Measurements from ENCODE around the gene PVR.

DNA sequence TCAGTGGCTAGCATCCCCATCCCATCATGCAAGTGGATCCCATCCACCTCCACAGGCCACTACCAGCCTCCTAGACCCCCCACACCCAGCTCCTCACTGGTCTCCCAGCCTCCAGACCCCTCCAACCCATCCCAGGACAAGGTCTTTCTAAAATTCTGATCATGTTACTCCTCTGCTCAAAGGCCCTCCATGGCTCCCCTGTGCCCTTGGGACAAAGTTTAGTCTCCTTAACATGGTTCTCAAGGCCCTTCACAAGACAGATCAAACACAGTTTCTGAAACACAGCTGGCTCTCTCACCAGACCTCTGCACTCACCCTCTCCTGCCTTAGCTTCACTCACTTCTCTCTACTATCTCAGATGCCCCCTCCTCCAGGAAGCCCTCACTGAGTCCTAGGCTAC is 36.8 kb downstream of the PVR start:
- TF ChIP-seq, protein P1, sequence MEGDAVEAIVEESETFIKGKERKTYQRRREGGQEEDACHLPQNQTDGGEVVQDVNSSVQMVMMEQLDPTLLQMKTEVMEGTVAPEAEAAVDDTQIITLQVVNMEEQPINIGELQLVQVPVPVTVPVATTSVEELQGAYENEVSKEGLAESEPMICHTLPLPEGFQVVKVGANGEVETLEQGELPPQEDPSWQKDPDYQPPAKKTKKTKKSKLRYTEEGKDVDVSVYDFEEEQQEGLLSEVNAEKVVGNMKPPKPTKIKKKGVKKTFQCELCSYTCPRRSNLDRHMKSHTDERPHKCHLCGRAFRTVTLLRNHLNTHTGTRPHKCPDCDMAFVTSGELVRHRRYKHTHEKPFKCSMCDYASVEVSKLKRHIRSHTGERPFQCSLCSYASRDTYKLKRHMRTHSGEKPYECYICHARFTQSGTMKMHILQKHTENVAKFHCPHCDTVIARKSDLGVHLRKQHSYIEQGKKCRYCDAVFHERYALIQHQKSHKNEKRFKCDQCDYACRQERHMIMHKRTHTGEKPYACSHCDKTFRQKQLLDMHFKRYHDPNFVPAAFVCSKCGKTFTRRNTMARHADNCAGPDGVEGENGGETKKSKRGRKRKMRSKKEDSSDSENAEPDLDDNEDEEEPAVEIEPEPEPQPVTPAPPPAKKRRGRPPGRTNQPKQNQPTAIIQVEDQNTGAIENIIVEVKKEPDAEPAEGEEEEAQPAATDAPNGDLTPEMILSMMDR (IDR thresholded peaks at IDR 0.05) = no peak
- TF ChIP-seq POLR2AphosphoS5 (IDR thresholded peaks at IDR 0.05) = no peak

Measured in sigmoid colon (tissue), 4 donors.